CD4-positive, alpha-beta T cell treated with Interleukin-17A for 1 hour (primary cell): Measurements from ENCODE around the gene RNF44.
A peak's percentile ranks its signal among the peaks of the same experiment; 100 is the strongest.

Source experiments
- DNase-seq: peaks from one replicate; pipeline ENCODE4 v3.0.0-alpha.2; 2020

Gene RNF44

DNA sequence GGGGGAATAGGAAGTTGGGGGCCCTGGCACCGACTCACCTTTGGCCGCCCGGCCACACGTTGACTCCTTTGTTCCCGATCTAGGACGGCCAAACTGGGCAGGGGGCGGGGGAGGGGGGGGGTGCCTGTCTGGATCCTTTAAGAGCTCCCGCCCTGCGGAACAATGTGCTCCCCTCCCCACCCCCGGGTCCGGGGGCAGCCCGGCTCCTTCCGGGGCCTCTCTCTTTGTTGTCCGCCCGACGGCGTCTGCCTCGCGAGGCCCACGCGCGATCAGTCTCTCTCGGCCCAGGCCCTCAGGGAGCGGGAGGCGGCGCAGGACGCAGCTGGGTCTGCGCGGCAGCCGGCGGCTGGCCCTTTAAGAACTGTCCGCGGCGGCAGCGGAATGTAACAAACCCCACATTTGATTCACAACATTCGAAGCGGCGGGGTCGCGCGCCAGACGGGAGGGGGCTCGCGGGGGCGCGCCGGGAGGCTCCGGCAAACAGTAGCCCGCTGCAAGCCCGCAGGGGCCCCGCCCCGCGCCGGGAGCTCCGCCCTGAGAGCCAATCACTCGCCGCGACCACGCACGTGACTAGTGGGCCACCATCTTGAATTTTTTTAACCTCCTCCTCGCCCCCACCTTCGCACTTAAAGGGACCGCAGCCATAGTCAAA, at the start of gene RNF44:
TSS of gene RNF44 (minus strand) at position 501 of the 652 bp plus-strand sequence. CDS start 4,930 bp downstream, outside the sequence.
- DNase-seq: peak; percentile 98

DNA sequence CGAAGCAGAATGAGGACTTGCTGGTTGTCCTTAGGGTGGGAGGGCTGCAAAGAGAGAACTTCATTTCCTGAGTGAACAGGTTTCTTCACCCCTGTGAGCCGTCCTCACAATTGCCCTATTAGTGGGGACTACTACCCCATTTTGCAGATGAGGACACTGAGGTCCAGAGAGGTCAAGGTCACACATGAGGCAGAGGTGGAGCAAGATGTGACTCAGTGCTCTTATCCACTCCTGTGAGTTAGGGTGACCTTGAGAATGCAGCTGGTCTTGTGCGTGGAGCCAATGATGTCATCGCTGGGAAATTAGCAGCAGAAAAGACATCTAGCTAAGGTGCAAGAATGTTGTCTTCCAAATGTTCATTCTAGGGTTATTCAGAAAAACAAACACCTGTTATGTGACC, 45.9 kb upstream of the RNF44 start:
- DNase-seq: no peak

DNA sequence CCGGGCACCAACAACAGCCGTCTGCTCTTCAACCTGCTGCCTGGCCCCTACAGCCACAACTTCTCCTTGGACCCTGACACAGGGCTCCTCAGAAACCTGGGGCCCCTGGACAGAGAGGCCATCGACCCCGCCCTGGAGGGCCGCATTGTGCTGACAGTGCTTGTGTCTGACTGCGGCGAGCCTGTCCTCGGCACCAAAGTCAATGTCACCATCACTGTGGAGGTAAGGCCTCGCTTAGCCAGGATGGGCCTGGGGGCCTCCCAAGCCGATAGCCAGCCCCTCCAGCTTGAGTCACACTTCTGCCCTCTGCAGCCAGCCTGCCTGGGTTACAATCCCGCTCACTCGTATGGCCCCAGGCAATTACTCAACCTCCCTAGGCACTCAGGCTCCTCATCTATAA, 44.2 kb upstream of the RNF44 start:
- DNase-seq: no peak

DNA sequence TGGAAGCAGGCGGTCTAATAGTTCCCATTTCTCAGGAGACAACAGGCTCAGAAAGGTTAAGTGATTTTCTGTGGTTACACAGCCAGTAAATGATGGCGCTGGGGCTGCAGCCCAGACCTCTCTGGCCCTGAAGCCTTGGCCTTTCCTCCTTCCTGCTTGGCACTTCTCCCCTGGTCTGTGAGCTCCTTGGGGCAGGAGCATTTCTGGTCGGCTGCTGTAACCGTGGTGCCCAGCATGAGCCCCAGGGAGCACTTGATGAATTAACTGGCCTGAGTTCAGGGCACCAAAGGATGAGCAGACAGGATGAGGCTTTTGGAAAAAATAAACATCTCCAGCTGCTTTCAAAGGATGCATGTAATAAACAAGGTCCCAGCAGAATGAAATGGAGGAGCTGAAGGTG, 42.1 kb upstream of the RNF44 start:
- DNase-seq: no peak

DNA sequence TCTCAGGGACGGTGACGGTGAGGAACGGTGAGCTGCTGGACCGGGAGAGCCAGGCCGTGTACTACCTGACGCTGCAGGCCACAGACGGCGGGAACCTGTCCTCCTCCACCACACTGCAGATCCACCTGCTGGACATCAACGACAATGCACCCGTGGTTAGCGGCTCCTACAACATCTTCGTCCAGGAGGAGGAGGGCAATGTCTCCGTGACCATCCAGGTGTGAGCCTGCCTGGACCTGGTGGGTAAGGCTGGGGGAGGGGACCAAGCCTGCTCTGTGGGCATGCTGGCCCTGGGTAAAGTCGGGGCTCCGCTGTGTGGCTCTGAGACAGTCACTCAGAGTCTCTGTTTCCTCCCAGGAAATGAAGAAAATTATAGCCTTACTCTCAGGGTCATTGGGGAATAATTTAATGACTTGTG, 41.2 kb upstream of the RNF44 start:
- DNase-seq: peak; percentile 53

DNA sequence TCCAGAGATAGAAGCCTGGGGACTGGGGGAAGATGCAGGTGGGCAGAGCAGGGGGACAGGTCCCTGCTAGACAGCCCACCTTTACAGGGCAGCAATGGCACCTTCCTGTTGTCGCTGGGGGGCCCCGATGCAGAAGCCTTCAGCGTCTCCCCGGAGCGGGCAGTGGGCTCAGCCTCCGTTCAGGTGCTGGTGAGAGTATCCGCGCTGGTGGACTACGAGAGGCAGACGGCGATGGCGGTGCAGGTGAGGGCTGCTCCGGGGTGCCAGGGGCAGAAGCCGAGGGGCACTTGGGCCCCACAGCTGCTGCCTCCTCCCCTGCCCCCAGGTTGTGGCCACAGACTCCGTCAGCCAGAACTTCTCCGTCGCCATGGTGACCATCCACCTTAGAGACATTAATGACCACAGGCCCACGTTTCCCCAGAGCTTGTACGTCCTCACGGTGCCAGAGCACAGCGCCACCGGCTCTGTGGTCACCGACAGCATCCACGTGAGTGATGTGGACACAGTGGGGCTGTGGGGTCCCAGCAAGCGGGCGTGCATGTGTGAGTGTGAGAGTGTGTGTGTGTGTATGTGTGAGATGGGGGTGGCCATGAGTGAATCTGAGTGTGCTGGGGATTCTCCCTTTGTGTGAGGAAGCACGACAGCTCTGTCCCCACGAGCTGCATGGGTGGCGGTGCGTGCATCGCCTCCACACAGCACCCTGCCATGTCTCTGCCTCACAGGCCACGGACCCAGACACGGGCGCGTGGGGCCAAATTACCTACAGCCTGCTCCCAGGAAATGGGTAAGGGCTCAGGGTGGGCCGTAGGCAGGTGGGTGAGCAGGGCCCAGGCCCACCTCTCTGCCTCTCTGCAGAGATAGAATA, 40.3 kb upstream of the RNF44 start:
- DNase-seq: no peak

DNA sequence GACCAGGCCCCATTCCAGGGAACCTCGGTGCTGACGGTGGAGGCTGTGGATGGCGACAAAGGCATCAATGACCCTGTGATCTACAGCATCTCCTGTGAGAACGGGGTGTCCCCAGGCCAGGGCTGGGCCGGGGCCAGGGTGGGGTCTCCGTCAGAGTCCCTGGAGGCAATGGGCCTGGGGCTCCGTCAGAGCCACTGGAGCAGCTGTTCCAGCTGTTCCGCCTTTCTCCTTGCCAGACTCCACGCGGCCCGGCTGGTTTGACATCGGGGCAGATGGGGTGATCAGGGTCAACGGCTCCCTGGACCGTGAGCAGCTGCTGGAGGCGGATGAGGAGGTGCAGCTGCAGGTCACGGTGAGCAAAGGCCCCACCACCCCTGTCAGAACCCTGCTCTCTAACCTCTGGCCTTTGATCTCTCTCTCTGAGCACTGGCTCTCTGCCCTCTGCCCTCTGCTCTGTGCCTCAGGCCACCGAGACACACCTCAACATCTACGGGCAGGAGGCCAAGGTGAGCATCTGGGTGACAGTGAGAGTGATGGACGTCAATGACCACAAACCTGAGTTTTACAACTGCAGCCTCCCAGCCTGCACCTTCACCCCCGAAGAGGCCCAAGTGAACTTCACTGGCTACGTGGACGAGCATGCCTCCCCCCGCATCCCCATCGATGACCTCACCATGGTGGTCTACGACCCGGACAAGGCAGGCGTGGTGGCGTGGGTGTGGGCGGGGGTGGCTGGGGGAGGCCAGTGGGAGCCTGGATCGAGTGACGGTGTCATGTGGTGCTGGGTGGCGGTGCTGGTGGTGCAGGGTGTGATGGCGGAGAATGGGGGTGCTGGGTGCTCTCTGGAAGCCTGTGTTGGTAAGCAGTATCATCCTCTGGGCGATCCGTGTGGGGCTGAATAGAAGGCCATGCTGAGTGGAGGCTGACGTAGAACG, 38.6 kb upstream of the RNF44 start:
- DNase-seq: no peak

DNA sequence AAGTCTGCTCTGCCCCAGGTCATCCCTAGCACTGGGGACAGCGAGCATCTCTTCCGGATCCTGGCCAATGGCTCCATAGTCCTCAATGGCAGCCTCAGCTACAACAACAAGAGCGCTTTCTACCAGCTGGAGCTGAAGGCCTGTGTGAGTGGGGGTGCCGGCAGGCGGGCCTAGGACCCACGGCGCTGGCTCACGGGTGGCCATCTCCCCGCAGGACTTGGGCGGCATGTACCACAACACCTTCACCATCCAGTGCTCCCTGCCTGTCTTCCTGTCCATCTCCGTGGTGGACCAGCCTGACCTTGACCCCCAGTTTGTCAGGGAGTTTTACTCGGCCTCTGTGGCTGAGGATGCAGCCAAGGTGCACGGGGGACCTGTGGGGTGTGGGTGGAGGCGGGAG, 37.9 kb upstream of the RNF44 start:
- DNase-seq: no peak

DNA sequence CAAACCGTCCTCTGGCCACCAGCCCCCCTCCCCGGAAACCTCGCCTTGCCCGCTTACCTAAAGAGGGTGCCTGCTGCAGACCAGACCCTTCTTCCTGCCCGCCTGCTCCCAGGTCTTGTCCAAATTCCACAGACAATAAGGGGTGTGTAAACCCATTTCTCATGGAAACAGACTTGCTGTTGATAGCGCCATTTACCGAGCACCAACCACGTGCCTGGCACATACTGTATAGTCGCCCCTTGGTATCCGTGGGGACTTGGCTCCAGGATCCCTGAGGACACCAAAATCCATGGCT, 37.0 kb upstream of the RNF44 start:
- DNase-seq: no peak

DNA sequence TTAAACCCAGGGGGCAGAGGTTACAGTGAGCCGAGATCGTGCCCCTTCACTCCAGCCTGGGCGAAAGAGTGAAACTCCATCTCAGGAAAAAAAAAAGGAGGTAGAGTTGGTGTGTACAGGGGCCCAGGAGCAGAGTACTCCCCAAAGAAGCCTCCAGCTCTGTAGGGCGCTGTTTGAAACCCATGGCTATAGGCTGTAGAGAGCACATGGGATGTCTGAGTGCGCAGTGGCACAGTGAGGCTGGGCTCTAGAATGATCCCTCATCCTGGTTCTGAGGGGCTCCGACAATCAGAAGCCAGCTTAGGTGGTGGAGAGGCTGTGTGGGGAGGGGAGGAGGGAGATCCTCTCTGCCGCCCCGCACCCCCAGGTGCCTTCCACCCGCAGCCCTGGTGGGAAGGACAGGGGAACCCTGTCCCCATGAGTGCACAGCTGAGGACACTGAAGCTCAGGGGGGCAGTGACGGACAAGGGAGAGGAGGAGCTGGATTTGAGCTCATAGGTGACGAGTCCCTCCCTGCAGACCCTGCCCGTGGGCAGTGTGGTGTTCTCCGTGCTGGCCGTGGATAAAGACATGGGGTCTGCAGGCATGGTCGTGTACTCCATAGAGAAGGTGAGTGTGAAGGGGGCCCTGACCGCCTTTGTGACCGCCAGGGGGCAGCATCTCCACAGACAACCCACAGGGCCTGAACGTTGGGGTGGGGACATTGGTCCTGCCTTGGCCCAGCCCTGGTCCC, 36.5 kb upstream of the RNF44 start:
- peak; percentile 78 for DNase-seq

DNA sequence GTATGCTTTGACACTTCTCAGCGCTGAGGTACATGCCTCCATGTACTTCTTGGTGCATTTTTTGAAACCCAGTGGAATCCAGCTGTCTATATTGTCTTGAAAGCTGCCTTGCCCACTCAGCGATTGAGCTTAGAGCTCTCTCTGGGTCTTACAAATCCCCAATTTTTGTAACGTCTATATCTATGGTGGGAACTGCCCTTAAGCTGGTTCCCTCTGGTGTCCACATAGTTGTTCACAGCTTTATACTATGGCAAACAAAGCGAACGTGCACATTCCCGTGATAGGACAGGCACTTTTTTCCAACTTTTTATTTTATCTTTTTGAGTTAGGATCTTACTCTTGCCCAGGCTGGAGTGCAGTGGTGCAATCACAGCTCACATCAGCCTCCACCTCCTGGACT, 32.8 kb upstream of the RNF44 start:
- no peak for DNase-seq

DNA sequence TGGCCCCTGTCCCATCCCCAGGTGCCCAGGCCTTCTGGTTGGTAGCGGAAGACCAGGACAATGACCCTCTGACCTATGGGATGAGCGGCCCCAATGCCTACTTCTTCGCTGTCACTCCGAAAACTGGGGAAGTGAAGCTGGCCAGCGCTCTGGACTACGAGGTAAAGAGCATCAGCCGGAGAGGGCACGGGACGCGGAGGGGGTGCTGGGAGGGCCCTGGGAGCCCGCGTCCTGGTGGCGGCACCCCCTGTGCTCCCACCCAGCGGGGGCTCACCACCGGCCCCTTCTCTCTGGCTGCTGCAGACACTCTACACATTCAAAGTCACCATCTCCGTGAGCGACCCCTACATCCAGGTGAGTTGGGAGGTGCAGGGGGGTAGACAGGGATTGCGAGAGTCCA, 31.5 kb upstream of the RNF44 start:
- DNase-seq: no peak

DNA sequence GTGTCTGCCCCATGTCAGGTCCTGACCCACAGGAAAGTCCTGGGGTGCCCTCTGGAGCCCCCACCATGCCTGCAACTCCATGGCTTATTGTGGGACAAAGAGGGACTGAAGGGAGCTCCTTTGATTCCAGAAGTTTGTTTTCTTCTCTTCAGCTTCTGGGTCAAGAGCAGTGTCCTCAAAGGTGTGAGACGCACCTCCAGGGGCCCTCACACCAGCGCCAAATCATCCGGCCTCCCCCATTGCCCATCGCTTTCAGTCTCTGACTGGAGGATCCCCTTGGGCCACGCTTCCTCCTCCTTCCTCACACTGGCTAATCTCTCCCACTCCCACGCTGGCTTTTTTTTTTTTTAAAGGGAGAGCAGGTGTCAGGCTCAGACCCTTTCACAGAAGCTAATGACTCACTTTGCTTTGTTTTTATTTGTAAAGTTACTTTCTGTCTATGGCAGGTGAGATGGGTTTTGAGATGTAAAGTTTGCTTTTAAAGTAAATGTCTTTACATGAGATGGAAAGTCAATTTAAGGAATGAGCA, 28.6 kb upstream of the RNF44 start:
- DNase-seq: no peak

DNA sequence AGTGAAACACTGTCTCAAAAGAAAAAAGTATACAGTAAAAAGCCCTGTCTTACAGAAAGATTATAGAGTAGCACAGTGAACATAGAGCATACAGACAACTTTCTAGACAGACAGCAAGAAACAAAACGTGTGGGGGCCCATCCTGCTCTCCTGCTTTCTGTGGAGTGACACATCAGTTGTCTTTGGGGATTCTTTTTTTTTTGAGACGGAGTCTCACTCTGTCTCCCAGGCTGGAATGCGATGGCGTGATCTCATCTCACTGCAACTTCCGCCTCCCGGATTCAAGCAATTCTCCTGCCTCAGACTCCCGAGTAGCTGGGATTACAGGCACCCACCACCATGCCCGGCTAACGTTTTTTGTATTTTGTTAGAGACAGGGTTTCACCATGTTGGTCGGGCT, 26.8 kb upstream of the RNF44 start:
- DNase-seq: no peak

DNA sequence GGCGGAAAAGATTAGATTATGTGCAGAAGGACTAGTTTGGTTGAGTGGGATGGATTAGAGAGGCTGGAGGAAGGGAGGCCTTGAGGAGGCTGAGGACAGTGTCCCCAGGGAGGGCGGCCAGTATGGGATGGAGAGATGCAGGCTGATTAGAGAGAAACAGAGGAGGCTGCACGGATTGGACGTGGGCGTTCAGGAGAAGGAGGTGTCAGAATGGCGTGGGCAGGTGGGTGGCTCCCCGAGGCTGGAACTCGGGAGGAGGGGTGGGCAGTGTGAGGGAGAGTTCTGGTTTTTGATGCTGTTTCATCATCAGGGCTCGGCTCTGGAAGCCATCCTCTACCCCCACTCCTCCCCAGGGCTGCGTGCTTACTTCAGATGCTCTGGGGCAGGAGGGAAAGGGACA, 25.0 kb upstream of the RNF44 start:
- DNase-seq: no peak

DNA sequence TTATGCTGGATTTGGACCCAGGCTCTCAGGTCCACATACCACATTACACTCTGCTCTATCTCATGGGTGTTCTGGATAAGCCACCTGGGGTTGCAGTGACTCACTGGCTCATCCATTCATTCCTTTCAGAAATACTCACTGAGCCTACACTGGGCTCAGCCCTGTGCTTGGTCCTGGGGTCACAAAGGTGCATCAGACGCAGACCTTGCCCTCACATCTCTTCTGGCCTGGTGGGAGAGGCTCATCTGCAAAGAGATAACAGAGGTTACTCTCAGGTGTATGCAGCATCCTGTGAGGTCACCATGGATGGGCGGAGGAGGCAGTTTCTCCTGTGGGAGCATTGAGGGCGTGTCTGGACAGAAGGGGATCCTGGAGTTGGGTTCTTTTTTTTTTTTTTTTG, 24.1 kb upstream of the RNF44 start:
- DNase-seq: no peak

DNA sequence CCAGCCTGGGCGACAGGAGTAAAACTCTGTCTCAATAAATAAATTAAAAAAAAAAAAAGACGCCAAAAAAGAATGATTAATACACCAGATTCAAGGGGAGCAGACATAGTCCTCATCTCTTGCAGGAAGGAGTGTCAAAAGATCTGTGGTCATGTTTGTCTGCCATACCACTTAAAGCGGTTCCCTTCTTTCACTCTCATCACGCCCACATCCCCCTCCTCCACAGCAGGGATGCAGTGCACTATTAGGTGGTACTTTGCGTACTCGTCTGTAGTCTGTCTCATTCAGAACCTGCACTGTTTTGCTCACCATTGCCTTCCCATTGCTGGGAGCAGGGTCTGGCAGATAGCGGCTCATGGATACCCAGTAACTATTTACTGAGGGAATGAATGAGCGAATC, 23.2 kb upstream of the RNF44 start:
- DNase-seq: no peak

DNA sequence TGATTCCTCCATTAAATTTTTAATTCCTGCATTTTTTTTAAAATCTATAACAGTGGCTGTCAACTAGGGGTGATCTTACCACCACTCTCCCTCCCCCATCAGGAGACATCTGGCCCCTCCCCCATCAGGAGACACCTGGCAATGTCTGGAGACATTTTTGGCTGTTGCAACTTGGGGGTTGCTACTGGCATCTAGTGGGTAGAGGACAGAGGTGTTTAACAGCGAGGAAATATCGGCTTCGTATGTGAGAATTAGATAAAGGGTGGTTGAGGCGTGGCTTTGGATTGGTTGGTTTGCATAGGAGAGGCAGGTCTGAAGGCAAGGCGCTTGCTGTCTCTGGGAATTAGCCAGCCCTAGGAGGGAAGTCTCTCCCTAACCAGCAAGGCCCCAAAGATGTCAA, 22.5 kb upstream of the RNF44 start:
- peak; percentile 58 for DNase-seq

DNA sequence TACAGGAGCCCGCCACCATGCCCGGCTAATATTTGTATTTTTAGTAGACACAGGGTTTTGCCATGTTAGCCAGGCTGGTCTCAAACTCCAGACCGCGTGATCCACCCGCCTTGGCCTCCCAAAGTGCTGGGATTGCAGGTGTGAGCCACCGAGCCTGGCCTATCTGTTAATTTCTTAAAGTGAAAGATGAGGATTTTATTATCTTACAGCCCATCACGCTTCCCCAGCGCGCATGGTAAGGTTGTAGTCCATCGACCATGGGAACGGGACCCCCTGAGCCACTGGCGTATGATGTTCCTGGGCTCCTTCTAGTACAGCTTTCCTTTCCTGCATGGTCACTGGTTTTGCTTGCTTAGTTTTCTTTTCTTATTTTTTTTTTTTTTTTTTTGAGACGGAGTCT, 20.6 kb upstream of the RNF44 start:
- no peak for DNase-seq

DNA sequence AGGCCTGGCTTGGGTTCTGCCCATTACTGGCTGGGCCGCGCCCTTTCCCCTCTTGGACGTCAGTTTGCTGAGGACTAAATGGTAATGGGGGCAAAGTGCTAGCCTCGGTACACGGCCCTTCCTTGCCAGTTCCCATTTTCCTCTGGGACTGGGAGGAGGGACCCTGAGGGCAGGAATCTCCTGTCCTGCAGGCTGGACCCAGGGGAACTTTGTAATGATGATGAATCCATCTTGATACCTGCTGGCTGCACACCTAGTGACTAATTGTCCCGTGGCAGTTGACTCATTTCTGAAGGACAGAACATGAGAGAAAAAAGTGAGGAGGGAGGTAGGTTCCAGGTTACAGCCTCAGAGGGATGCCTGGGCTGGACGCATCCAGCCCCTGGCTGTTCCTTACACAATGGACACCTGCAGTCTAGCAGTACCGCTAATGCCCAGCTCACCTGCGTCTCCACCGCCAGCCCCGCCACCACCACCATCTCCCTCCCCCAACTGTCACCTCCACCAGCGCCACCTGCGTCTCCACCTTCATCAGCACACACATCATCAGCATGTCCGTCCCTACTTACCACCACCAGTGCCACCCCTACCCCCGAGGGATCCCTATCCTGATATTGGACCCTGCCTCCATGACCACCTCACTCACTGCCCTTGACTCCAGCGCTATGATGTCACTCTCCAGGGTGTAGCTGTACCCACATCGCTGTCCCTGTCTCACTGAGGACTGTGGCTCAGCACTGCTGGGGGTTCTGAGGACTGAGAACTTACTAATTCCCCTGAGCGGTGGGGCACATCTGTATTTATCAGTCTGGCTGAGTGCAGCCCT, 16.3 kb upstream of the RNF44 start:
- no peak for DNase-seq

DNA sequence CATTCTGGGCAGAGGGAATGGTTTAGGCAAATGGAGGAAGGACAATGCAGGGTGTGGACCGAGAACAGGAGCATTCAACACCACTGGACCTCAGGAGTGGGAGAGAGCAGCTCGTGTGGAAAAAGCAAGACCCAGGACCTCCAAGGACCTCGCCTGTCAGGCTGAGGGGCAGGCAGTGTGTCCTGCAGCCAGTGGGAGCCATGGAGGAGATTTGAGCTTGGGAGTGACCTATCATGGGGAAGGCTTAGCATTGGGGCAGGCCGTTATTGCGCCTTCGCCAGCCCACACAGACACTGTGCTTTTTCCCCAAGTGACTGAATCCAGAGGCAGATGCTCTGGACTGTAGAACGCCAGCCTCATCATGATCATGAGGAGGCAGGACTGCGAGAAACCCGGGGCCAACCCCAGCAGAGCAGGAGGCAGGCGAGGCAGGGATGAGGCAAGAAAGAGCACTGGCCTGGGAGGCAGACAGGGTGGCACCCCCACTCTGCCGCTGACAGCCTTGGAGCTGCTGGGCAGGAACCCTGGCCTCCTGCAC, 15.2 kb upstream of the RNF44 start:
- no peak for DNase-seq
